Astrocyte of the cerebellum (primary cell): ENCODE measurements around the gene SFXN4.
"Not testable (repeated sequence)": the region's sequence is repeated elsewhere in the genome, so short reads cannot be mapped to it uniquely, and the experiment has no call there.

Source experiments
- DNase-seq: peaks from one replicate; pipeline ENCODE4 v3.0.0-alpha.2; 2011; ENCODE audit warnings: low read depth
- H3K4me3 ChIP-seq: 2 replicates; pipeline ENCODE4 v1.5.1; 2011; ENCODE audit warnings: mild to moderate bottlenecking, low read depth, low read length, moderate library complexity
- in situ Hi-C: cut with HindIII; loops from 2 replicates; pipeline ENCODE4 v1.10.0; 2017; ENCODE audit warnings: low sequenced_read_pairs
- TF ChIP-seq, protein P1 (sequence below): IDR thresholded peaks from 2 replicates; pipeline ENCODE4 v1.5.1; 2012; ENCODE audit warnings: low read length, low read depth, moderate library complexity, mild to moderate bottlenecking; ENCODE audit errors: missing control alignments

The SFXN4 gene

DNA sequence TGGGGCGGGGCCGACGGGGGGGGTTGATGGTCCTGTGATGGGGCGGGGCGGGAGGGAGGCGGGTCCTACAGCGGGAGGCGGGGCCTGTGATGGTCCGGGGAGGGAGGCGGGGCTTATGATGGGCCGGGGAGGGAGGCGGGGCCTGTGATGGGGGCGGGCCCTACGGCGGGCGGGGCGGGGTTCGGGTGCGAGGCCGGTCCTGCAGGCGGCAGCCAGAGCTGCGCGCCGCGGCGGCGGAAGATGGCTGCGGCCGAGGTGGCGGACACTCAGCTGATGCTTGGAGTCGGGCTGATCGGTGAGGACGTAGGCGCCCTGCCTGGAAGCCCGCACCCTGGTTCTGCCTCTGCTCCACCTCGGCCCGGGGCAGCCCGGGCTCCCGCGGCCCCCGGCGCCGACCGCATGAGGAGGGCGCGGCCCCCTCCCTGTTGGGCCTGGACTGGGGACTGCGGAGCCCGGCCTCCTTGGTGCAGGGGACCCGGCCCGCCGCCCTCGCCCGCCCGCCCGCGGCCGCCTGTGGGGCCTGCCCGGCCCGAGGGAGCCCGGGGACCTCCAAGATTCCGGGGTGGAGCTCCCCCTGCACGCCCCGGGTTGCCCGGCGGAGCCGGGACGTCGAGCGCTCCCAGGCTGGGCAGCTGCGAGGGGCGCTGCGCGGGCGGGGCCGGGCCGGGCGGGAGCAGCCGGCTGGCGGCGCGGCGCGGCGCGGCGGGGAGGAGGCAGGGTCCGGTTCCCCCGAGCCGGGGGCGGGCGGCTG is 61.4 kb downstream of the SFXN4 start, which contains the start of gene DENND10:
DENND10 (plus strand) TSS at position 211 of the 751 bp plus-strand sequence; CDS start at position 241, 30 bp downstream.
- DNase-seq: peak; percentile 47
- H3K4me3 ChIP-seq: peak within 1 kb of the TSS; percentile 71
- TF ChIP-seq, protein P1, sequence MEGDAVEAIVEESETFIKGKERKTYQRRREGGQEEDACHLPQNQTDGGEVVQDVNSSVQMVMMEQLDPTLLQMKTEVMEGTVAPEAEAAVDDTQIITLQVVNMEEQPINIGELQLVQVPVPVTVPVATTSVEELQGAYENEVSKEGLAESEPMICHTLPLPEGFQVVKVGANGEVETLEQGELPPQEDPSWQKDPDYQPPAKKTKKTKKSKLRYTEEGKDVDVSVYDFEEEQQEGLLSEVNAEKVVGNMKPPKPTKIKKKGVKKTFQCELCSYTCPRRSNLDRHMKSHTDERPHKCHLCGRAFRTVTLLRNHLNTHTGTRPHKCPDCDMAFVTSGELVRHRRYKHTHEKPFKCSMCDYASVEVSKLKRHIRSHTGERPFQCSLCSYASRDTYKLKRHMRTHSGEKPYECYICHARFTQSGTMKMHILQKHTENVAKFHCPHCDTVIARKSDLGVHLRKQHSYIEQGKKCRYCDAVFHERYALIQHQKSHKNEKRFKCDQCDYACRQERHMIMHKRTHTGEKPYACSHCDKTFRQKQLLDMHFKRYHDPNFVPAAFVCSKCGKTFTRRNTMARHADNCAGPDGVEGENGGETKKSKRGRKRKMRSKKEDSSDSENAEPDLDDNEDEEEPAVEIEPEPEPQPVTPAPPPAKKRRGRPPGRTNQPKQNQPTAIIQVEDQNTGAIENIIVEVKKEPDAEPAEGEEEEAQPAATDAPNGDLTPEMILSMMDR: no peak
- in situ Hi-C loops: no loop called here

DNA sequence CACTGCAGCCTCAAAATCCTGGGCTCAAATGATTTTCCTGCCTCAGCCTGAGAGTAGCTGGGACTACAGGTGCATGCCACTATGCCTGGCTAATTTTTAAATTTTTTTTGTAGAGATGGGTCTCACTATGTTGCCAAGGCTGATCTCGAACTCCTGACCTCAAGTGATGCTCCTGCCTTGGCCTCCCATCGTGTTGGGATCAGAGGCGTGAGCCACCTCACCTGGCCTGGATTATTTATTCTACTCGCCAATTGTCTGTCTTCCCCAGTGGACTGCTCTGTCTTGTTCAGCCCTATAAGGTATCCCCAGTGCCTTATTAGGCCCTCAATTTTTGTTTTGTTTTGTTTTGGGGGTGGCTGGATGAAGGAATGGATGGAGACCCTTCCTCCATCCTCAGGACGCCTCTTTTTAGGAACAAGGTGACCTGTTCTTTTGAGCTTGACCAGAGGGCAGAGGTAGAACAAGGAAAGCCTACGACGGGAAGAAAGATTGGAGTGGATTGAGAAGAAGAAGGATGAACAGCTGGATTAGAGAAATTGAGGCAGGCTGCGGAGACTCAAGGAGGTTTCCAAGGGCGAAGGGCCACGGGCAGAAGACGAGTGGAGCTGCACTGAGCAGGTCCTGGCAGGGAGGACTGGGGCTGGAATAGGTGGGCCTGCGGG is 62.1 kb downstream of the SFXN4 start:
- TF ChIP-seq, protein P1: no peak
- no peak for DNase-seq
- no peak overlapping the region for H3K4me3 ChIP-seq
- in situ Hi-C loops: no loop called here

DNA sequence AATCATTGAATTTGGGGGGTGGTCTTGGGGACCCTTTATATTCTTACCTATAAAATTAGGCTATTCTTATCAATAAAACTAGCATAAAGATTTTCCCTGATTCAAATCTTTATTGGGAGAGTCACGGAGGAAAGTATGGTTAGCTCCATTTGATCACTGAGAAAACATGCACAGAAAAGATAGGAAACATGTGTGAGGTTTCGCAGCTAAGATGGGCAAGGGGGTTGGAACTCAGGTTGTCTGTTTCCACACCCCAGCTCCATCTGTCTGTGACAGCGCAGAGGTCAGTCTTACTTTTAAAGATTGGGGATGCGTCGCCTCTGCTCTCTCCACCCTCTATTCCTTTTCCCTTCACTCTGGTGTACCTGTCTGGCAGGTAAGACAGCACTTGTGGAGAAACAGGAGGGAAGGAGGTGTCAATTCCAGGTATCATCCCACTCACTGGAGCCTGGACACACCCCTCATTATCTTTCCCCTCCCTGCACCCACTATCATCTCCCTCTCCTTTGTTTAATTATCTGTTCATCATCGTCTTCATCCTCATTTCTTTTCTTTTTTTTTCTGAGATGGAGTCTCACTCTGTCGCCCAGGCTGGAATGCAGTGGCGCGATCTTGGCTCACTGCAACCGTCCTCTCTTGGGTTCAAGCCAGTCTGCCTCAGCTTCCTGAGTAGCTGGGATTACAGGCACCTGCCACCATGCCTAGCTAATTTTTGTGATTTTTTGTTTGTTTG is 64.0 kb downstream of the SFXN4 start:
- H3K4me3 ChIP-seq: no peak overlapping the region
- in situ Hi-C loops: no loop called here
- DNase-seq: no peak
- TF ChIP-seq, protein P1: no peak

GRCh38 chr10:119100434-119101238 is 64.9 kb downstream of the SFXN4 start:
- in situ Hi-C loops: no loop called here
- TF ChIP-seq, protein P1: no peak

DNA sequence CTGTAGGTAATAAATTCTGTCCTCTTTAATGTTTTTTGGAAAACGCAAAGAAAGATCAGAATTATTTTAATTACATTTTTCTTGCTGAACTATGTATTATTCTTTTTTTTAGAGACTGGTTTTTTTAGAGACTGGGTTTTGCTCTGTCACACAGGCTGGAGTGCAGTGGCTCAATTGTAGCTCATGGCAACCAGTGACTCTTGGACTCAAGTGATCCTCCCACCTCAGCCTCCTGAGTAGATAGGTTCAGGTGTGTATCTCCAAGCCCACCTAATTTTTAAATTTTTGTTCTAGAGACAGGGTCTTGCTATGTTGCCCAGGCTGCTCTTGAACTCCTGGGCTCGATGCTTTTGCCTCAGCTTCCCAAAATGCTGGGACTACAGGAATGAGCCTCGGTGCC is 66.9 kb downstream of the SFXN4 start:
- no peak for DNase-seq
- in situ Hi-C loops: no loop called here
- TF ChIP-seq, protein P1: no peak
- H3K4me3 ChIP-seq: no peak overlapping the region

More at GRCh38 chr10:119100434-119101238, 64.9 kb downstream of the SFXN4 start:
- H3K4me3 ChIP-seq: no peak overlapping the region
- DNase-seq: no peak

DNA sequence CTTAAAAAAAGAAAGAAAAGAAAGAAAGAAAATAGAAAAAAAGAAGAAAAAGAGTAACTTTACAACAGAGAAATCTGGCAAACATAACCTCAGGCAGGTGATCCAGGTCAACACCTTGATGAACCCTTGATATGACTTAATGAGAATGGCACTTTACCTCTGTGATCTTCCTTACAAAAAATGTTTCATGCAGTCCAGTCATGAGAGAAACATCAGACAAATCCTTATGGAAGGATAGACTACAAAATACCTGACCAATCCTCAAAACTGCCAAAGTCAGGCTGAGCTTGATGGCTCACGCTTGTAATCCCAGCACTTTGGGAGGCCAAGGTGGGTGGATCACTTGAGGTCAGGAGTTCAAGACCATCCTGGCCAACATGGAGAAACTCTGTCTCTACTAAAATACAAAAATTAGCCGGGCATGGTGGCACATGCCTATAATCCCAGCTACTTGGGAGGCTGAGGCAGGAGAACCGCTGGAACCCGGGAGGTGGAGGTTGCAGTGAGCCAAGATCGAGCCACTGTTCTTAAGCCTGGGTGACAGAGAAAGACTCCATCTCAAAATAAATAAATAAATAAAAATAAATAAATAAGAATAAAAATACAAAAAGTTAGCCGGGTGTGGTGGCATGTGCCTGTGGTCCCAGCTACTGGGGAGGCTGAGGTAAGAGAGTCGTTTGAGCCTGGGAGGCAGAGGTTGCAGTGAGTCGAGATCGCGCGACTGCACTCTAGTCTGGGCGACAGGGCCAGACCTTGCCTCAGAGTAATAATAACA is 68.7 kb downstream of the SFXN4 start:
- H3K4me3 ChIP-seq, DNase-seq, in situ Hi-C loops: not testable (repeated sequence)
